Measurements from ENCODE around the gene PRKRIP1.
"Not testable (repeated sequence)": the region's sequence is repeated elsewhere in the genome, so short reads cannot be mapped to it uniquely, and the experiment has no call there.

PRKRIP1 gene

DNA sequence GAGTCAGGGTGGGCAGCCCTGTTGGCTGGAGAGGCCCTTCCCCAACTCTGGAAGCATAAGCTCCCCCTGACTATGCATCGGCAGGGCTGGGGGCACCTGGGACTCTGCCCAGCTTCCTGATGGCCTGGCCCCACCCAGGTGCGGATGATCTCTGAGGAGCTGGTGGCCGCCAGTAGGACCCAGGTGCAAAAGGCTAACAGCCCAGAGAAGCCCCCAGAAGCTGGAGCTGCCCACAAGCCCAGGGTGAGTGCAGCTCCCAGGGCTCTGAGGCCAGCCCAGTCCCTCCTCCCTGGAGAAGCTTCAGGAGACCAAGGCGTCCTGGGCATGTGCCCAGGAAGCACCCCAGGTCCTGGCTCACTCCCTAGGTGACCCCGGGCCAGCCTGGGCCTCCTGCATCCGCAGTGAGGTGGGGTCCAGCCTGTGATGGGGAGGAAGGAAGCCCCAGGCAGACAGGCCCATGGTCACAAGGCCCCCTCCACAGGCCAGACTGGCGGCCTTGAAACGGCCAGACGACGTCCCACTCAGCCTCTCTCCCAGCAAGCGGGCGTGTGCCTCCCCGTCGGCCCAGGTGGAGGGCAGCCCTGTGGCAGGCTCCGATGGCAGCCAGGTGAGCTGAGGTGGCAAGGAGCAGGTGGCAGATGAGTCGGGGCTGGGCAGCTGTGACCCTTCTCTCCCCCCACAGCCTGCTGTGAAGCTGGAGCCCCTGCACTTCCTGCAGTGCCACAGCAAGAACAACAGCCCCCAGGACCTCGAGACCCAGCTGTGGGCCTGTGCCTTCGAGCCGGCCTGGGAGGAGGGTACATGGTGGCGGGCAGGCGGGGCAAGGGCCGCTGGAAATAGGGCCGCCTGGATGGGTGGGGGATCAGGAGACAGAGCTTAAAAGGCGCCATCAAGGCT is 71.7 kb downstream of the PRKRIP1 start:
- no peak overlapping the region for H3K4me3 ChIP-seq (ENCODE audit: low read depth, low read length)
- no peaks in the 10 kb centered on the region for H3K27me3 ChIP-seq (ENCODE audit: control insufficient read depth, insufficient read depth, low read length)
- no peaks in the 10 kb centered on the region for H3K9me3 ChIP-seq (ENCODE audit: control insufficient read depth, insufficient read depth, low read length)
- no peak overlapping the region for H3K9ac ChIP-seq (ENCODE audit: low read depth, low read length)
- H3K36me3 ChIP-seq (ENCODE audit: control insufficient read depth, insufficient read depth, low read length): peaks cover 25% of the 10 kb centered on the region
- peaks cover 2% of the 10 kb centered on the region for H3K4me1 ChIP-seq (ENCODE audit: control insufficient read depth, insufficient read depth, low read length)

DNA sequence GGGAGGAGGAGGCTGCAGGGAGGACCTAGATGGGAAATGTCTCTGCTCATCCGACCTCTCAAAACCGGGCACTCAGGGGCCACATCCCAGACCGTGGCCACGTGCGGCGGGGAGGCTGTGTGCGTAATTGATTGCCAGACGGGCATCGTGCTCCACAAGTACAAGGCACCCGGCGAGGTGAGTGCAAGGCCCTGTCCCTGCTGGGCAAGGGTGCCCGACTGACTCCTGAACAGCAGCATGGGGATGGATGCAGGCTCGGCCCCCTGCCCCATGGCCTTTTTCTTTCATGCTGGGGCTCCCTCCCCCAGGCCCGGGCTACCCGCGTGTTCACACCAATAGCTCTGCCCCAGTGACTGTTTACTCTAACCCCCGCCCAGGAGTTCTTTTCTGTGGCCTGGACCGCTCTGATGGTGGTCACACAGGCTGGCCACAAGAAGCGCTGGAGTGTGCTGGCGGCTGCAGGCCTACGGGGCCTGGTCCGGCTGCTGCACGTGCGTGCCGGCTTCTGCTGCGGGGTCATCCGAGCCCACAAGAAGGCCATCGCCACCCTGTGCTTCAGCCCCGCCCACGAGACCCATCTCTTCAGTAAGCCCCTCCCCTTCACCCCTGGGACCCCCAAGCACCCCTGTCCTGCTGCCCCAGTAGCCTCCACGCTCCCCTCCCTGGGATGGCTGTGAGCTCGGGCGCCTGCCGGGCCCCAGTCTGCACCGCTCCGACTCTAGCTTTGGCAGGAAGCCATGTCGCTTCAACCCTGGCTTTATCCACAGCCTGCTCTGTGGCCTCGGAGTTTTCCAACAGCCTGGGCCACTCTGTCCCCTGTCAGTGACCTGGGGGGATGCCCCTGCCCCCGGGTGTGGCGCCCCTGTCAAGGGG is 72.6 kb downstream of the PRKRIP1 start:
- Histone ChIP-seq H3K9me3 (ENCODE audit: control insufficient read depth, insufficient read depth, low read length) (no peaks in the 10 kb centered on the region), H3K9ac (ENCODE audit: low read depth, low read length) (no peak overlapping the region), H3K27me3 (ENCODE audit: control insufficient read depth, insufficient read depth, low read length) (no peaks in the 10 kb centered on the region), H3K4me1 (ENCODE audit: control insufficient read depth, insufficient read depth, low read length) (peaks cover 2% of the 10 kb centered on the region), H3K4me3 (ENCODE audit: low read depth, low read length) (no peak overlapping the region), H3K36me3 (ENCODE audit: control insufficient read depth, insufficient read depth, low read length) (peaks cover 34% of the 10 kb centered on the region)

DNA sequence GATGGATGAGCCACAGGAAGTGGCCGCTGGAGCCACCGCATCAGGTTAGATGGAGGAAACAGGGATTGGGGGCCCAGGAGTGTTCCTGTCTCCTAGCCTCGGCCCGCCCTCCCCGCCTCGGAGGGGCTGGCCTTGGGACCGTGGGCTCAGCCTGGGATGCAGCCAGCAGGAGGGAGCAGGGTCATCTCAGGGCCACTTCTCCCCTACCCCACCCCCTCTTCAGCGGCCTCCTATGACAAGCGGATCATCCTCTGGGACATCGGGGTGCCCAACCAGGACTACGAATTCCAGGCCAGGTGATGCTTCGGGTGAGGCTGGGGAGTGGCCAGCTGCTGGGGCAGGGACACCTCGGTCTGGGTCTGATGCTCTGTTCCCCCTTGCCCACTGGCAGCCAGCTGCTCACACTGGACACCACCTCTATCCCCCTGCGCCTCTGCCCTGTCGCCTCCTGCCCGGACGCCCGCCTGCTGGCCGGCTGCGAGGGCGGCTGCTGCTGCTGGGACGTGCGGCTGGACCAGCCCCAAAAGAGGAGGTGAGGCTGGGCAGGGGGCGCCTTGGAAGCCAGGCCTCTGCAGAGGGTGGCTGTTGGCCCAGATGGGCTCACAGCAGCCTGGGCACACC is 73.3 kb downstream of the PRKRIP1 start:
- no peaks in the 10 kb centered on the region for H3K27me3 ChIP-seq (ENCODE audit: control insufficient read depth, insufficient read depth, low read length)
- no peak overlapping the region for H3K9ac ChIP-seq (ENCODE audit: low read depth, low read length)

DNA sequence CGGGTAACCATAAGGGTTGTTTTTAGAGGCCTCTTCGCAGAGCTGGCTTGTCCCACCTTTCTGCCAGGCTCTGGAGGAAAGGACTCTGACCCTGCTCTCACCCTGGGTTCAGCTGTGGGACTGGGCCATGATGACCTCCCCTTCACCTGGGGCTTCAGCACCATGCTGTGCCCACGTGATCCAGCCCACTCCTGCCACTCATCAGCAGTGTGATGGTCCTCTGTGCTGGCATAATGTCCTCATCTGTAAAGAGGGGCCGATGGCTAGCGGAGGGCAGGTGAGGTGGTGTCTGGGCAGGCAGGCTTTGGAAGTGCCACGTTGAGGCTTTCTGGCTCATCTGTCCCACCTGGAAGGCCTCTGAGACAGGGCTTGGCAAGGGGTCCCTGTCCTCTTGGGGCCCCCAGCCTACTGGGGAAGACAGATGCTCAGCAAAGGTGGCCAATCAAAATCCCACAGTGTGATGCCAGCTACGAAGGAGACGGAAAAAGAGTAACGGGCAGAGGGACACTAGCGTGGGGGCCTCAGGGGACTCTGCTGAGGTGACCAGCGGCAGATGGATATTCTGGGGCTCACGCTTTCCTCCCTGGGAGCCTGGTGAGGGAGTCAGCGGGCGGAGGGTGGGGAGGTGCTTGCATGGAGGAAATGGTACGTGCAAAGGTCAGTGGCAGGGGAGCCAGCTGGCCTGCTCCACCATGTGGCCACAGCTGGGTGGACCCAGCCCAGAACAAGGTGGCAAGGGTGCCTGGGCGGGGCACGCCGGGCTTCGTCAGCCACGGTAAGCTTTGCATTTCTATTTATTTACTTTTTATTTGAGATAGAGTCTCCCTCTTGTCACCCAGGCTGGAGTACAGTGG is 74.0 kb downstream of the PRKRIP1 start:
- Histone ChIP-seq H3K9ac (ENCODE audit: low read depth, low read length) (no peak overlapping the region), H3K36me3 (ENCODE audit: control insufficient read depth, insufficient read depth, low read length) (peaks cover 34% of the 10 kb centered on the region), H3K27me3 (ENCODE audit: control insufficient read depth, insufficient read depth, low read length) (no peaks in the 10 kb centered on the region)

More for the DNA sequence above, 73.3 kb downstream of the PRKRIP1 start:
- no peak overlapping the region for H3K4me3 ChIP-seq (ENCODE audit: low read depth, low read length)
- peaks cover 34% of the 10 kb centered on the region for H3K36me3 ChIP-seq (ENCODE audit: control insufficient read depth, insufficient read depth, low read length)
- H3K4me1 ChIP-seq (ENCODE audit: control insufficient read depth, insufficient read depth, low read length): peaks cover 2% of the 10 kb centered on the region
- H3K9me3 ChIP-seq (ENCODE audit: control insufficient read depth, insufficient read depth, low read length): no peaks in the 10 kb centered on the region

DNA sequence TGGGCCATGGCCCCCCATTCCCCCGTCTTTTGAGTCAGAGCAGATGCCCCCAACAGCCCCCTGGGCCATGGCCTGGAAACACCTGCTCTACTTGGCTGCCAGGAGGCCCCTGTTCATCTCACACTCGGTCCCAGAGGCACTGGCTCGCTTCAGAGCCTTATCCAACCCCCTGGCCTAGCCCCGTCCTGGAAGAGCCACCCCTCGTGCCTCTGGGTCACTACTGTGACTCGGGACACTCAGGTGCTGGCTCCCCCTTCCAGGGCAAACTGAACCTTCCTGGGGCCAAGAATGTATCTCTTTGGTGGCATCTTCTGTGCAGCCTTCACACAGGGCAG is 75.6 kb downstream of the PRKRIP1 start:
- no peak overlapping the region for H3K4me3 ChIP-seq (ENCODE audit: low read depth, low read length)
- no peaks in the 10 kb centered on the region for H3K27me3 ChIP-seq (ENCODE audit: control insufficient read depth, insufficient read depth, low read length)
- H3K36me3 ChIP-seq (ENCODE audit: control insufficient read depth, insufficient read depth, low read length): peaks cover 34% of the 10 kb centered on the region
- no peaks in the 10 kb centered on the region for H3K9me3 ChIP-seq (ENCODE audit: control insufficient read depth, insufficient read depth, low read length)
- H3K9ac ChIP-seq (ENCODE audit: low read depth, low read length): no peak overlapping the region
- H3K4me1 ChIP-seq (ENCODE audit: control insufficient read depth, insufficient read depth, low read length): no peaks in the 10 kb centered on the region

More for the DNA sequence above, 74.0 kb downstream of the PRKRIP1 start:
- H3K9me3 ChIP-seq (ENCODE audit: control insufficient read depth, insufficient read depth, low read length): no peaks in the 10 kb centered on the region
- no peak overlapping the region for H3K4me3 ChIP-seq (ENCODE audit: low read depth, low read length)
- H3K4me1 ChIP-seq (ENCODE audit: control insufficient read depth, insufficient read depth, low read length): peaks cover 2% of the 10 kb centered on the region

DNA sequence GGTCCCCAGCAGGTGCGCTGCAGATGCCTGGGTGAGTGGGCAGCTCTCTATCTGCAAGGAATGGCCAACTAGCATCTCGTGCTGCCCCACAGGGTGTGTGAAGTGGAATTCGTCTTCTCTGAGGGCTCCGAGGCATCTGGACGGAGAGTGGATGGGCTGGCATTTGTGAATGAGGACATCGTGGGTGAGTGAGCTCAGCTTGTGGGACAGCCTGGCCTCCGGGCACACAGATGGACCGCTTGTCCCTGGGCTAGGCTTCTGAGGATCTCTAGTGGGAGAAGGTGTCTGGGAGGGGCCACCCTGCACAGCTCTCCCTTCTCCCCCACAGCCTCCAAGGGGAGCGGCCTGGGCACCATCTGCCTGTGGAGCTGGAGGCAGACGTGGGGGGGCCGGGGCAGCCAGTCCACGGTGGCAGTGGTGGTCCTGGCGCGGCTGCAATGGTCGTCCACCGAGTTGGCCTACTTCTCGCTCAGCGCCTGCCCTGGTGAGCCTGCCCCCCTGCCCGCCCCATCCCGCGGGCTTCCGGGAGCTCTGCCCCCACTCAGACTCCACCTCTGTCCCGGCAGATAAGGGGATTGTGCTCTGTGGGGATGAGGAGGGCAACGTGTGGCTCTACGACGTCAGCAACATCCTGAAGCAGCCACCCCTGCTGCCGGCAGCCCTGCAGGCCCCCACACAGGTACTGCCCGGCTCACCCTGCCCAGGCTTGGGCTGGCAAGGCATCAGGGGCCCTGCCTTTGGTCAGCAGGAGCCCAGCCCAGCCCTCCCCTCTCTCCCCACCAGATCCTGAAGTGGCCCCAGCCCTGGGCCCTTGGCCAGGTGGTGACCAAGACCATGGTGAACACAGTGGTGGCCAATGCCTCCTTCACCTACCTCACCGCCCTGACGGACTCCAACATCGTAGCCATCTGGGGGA is 76.2 kb downstream of the PRKRIP1 start:
- Histone ChIP-seq H3K4me3 (ENCODE audit: low read depth, low read length) (no peak overlapping the region), H3K9me3 (ENCODE audit: control insufficient read depth, insufficient read depth, low read length) (no peaks in the 10 kb centered on the region), H3K36me3 (ENCODE audit: control insufficient read depth, insufficient read depth, low read length) (peaks cover 32% of the 10 kb centered on the region), H3K27me3 (ENCODE audit: control insufficient read depth, insufficient read depth, low read length) (no peaks in the 10 kb centered on the region), H3K4me1 (ENCODE audit: control insufficient read depth, insufficient read depth, low read length) (no peaks in the 10 kb centered on the region), H3K9ac (ENCODE audit: low read depth, low read length) (no peak overlapping the region)

DNA sequence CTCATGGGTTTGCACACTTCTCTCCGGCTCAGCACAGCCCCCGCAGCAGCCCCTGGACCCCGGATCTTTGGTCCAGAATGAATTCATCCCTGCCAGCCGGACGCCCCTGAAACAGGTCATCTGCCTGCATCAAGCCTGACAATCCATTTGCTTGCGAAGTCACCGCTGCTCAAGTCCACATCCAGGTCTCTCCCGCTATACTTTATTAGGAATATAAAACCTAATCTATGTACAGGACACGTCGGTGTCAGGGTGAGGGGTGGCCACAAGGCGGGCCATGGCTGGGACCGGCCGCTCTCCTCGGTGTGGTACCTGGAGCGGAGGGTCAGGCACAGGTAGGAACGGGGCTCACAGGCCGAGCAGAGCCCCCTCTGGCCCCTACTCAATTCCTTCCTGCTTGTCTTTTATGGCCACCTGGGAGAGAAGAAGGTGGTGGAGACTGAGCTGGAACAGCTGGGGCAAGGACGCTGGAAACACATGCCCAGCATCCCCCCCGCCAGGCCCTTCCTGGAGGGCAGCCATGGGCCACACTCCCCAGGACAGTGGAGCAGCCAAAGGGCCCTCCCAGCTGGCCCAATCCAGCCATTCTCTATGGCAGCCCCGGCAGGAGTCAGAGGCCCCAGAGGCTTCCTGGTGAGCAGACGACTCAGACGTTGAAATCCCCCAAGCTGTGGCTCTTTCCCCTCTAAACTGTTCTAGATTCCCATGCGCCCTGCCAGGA is 77.3 kb downstream of the PRKRIP1 start:
- peaks cover 30% of the 10 kb centered on the region for H3K36me3 ChIP-seq (ENCODE audit: control insufficient read depth, insufficient read depth, low read length)
- H3K4me3 ChIP-seq (ENCODE audit: low read depth, low read length): no peak overlapping the region
- no peak overlapping the region for H3K9ac ChIP-seq (ENCODE audit: low read depth, low read length)

DNA sequence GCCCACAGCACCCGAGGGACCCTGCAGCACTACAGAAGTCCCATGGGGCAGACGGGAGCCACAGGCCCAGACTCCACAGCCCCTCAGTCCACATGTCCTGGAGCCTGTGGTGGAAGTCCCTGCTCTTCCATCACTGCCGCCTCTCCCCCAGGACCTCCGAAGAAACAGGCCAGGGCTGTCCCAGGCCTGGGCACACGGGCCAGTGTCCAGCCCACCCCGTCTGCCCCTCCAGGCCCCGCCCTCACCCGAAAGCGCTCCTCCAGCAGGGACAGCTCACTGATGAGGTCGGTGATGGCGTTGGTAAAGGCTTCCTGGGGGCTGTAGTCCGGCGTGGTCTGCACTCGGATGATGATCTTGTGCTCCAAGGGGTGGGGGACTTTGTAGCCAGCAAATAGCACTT is 78.0 kb downstream of the PRKRIP1 start:
- peaks cover 28% of the 10 kb centered on the region for H3K36me3 ChIP-seq (ENCODE audit: control insufficient read depth, insufficient read depth, low read length)
- not testable (repeated sequence) for H3K9ac ChIP-seq (ENCODE audit: low read depth, low read length); H3K4me1 ChIP-seq (ENCODE audit: control insufficient read depth, insufficient read depth, low read length); H3K4me3 ChIP-seq (ENCODE audit: low read depth, low read length); H3K9me3 ChIP-seq (ENCODE audit: control insufficient read depth, insufficient read depth, low read length); H3K27me3 ChIP-seq (ENCODE audit: control insufficient read depth, insufficient read depth, low read length)

More for the DNA sequence above, 77.3 kb downstream of the PRKRIP1 start:
- Histone ChIP-seq H3K4me1 (ENCODE audit: control insufficient read depth, insufficient read depth, low read length) (no peaks in the 10 kb centered on the region), H3K9me3 (ENCODE audit: control insufficient read depth, insufficient read depth, low read length) (no peaks in the 10 kb centered on the region), H3K27me3 (ENCODE audit: control insufficient read depth, insufficient read depth, low read length) (no peaks in the 10 kb centered on the region)

DNA sequence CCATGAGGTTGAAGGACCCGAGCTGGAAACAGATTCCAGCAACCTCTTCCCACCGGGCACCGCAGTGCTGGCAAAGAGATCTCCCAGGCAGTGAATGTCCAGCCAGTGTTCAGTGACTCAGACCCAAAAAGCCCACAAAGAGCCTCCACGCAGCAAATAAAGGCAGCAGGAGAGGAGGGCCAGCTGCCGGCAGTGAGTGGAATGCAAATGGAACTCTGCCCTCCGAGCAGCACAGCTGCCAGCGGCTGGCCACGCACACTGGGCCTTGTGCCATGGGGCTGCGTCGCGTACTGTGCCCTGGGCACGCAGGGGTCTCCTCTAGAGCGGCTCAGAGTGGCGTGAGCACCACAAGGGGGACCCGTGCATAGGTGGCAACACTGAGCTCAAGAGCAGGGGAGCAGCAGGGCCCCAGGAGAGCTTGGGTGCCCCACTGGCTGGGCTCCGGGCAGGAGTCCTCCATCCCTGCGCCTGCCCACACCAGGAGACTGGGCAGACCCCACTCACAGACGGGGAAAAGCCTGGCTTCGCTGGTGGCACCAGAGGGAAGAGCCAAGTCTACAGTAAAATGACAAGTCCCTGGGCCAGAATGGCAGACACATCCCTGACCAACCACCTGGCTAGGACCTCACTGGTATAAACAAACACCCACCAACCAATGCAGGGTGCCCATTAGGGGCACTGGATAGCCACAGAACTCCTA is 78.7 kb downstream of the PRKRIP1 start:
- not testable (repeated sequence) for H3K4me1 ChIP-seq (ENCODE audit: control insufficient read depth, insufficient read depth, low read length)

More for the DNA sequence above, 78.7 kb downstream of the PRKRIP1 start:
- not testable (repeated sequence) for H3K9me3 ChIP-seq (ENCODE audit: control insufficient read depth, insufficient read depth, low read length); H3K27me3 ChIP-seq (ENCODE audit: control insufficient read depth, insufficient read depth, low read length); H3K9ac ChIP-seq (ENCODE audit: low read depth, low read length); H3K4me3 ChIP-seq (ENCODE audit: low read depth, low read length)
- peaks cover 22% of the 10 kb centered on the region for H3K36me3 ChIP-seq (ENCODE audit: control insufficient read depth, insufficient read depth, low read length)

All from iPS-15b (cell line).